ENCODE results near the gene ANKRD6. TPM values are rescaled to one million over a fixed set of nuclear protein-coding genes. Genes with fewer than 3 reads are reported as not detected.
A peak's percentile ranks its signal among the peaks of the same experiment; 100 is the strongest.

The ANKRD6 gene
- total RNA-seq, 4 donors from 2014 or later, result 9.8 to 19.0 (median 12.2) TPM

- peaks cover 0 to 23% (median 5%) of the 10 kb centered on the region in 3 donors for H3K4me1 ChIP-seq
- H3K36me3 ChIP-seq, result no peaks in the 10 kb centered on the region
- H3K27me3 ChIP-seq, result no peaks in the 10 kb centered on the region
- H3K27ac ChIP-seq, result no peak overlapping the region
- WGBS, 2 donors (ENCODE audit: low coverage in 1 of 2), result 34 to 42% methylated on average over 6 to 7 of the region's 7 CpGs
- TF ChIP-seq CTCF (IDR thresholded peaks at IDR 0.05), result no peak
- TF ChIP-seq POLR2AphosphoS5 (IDR thresholded peaks at IDR 0.05), result no peak
- no peaks in the 10 kb centered on the region for H3K9me3 ChIP-seq
- no peak overlapping the region for H3K4me3 ChIP-seq
- no peak for ATAC-seq
Observed at GRCh38 chr6:89430201-89430962, 2.6 kb upstream of the ANKRD6 start.

GRCh38 chr6:89433252-89434149 lies 549 bp downstream of the ANKRD6 start:
- no peaks in the 10 kb centered on the region for H3K36me3 ChIP-seq
- WGBS, 2 donors (ENCODE audit: low coverage in 1 of 2), result 21% methylated on average over 6 of the region's 80 CpGs; no CpG with 5 or more reads in 1 of the 2 donors
- peaks cover 0 to 23% (median 5%) of the 10 kb centered on the region in 3 donors for H3K4me1 ChIP-seq
- no peaks in the 10 kb centered on the region for H3K9me3 ChIP-seq
- no peaks in the 10 kb centered on the region for H3K27me3 ChIP-seq
- peak overlapping the region in 2 of 4 donors; percentile 29 to 73 for H3K27ac ChIP-seq
- H3K4me3 ChIP-seq, result peak overlapping the region; percentile 65 to 86
- TF ChIP-seq POLR2A (IDR thresholded peaks at IDR 0.05) (no peak), POLR2AphosphoS5 (IDR thresholded peaks at IDR 0.05) (no peak), EP300 (IDR thresholded peaks at IDR 0.05) (no peak), CTCF (IDR thresholded peaks at IDR 0.05) (no peak)
- peak; percentile 59 for ATAC-seq

- peak overlapping the region in 1 of 2 donors; percentile 86 for H3K4me3 ChIP-seq
- H3K27me3 ChIP-seq, result no peaks in the 10 kb centered on the region
- no peaks in the 10 kb centered on the region for H3K36me3 ChIP-seq
- no peaks in the 10 kb centered on the region for H3K9me3 ChIP-seq
- 78 to 89% methylated on average over 3 of the region's 3 CpGs for WGBS, 2 donors (ENCODE audit: low coverage in 1 of 2)
- ATAC-seq, result no peak
- TF ChIP-seq POLR2AphosphoS5 (IDR thresholded peaks at IDR 0.05), result no peak
- no peak for TF ChIP-seq EP300 (IDR thresholded peaks at IDR 0.05)
- no peak for TF ChIP-seq POLR2A (IDR thresholded peaks at IDR 0.05)
- no peak for TF ChIP-seq CTCF (IDR thresholded peaks at IDR 0.05)
- H3K4me1 ChIP-seq, result peaks cover 0 to 23% (median 5%) of the 10 kb centered on the region in 3 donors
- no peak overlapping the region for H3K27ac ChIP-seq
Observed at GRCh38 chr6:89434150-89434499, 1.2 kb downstream of the ANKRD6 start.

GRCh38 chr6:89434954-89435353 lies 2.0 kb downstream of the ANKRD6 start:
- WGBS, 2 donors (ENCODE audit: low coverage in 1 of 2), result 56 to 79% methylated on average over 3 to 4 of the region's 4 CpGs
- H3K4me3 ChIP-seq, result no peak overlapping the region
- H3K27ac ChIP-seq, result no peak overlapping the region
- no peaks in the 10 kb centered on the region for H3K36me3 ChIP-seq
- TF ChIP-seq EP300 (IDR thresholded peaks at IDR 0.05) (no peak), CTCF (IDR thresholded peaks at IDR 0.05) (no peak), POLR2AphosphoS5 (IDR thresholded peaks at IDR 0.05) (no peak), POLR2A (IDR thresholded peaks at IDR 0.05) (no peak)
- H3K27me3 ChIP-seq, result no peaks in the 10 kb centered on the region
- ATAC-seq, result no peak
- H3K4me1 ChIP-seq, result peaks cover 0 to 23% (median 5%) of the 10 kb centered on the region in 3 donors
- H3K9me3 ChIP-seq, result no peaks in the 10 kb centered on the region
